Measurements from ENCODE around the gene SLC5A9.

The SLC5A9 gene

GRCh38 chr1:48227165-48228013 lies 4.9 kb downstream of the SLC5A9 start:
- no peak for DNase-seq (ENCODE audit: low read depth)
- H3K9me3 ChIP-seq (ENCODE audit: control insufficient read depth, low read length), result no peaks in the 10 kb centered on the region

GRCh38 chr1:48228156-48228555 lies 5.6 kb downstream of the SLC5A9 start:
- no peak overlapping the region for H3K4me3 ChIP-seq (ENCODE audit: low read length)
- no peak overlapping the region for H3K9ac ChIP-seq (ENCODE audit: low read length)
- no peaks in the 10 kb centered on the region for H3K36me3 ChIP-seq (ENCODE audit: control insufficient read depth, insufficient read depth, low read length, severe bottlenecking)
- no peaks in the 10 kb centered on the region for H3K4me1 ChIP-seq (ENCODE audit: control insufficient read depth, insufficient read depth, low read length)
- no peaks in the 10 kb centered on the region for H3K9me3 ChIP-seq (ENCODE audit: control insufficient read depth, low read length)
- H3K27me3 ChIP-seq (replicated peaks; ENCODE audit: control insufficient read depth, insufficient read depth, low read length), result peaks cover 25% of the 10 kb centered on the region
- no peak for DNase-seq (ENCODE audit: low read depth)

More at GRCh38 chr1:48227165-48228013, 4.9 kb downstream of the SLC5A9 start:
- H3K27me3 ChIP-seq (replicated peaks; ENCODE audit: control insufficient read depth, insufficient read depth, low read length), result peaks cover 25% of the 10 kb centered on the region
- no peak overlapping the region for H3K4me3 ChIP-seq (ENCODE audit: low read length)
- H3K9ac ChIP-seq (ENCODE audit: low read length), result no peak overlapping the region
- H3K36me3 ChIP-seq (ENCODE audit: control insufficient read depth, insufficient read depth, low read length, severe bottlenecking), result no peaks in the 10 kb centered on the region
- no peaks in the 10 kb centered on the region for H3K4me1 ChIP-seq (ENCODE audit: control insufficient read depth, insufficient read depth, low read length)

GRCh38 chr1:48229317-48229716 lies 6.8 kb downstream of the SLC5A9 start:
- no peaks in the 10 kb centered on the region for H3K36me3 ChIP-seq (ENCODE audit: control insufficient read depth, insufficient read depth, low read length, severe bottlenecking)
- no peak overlapping the region for H3K4me3 ChIP-seq (ENCODE audit: low read length)
- H3K27me3 ChIP-seq (replicated peaks; ENCODE audit: control insufficient read depth, insufficient read depth, low read length), result peaks cover 22% of the 10 kb centered on the region
- no peak overlapping the region for H3K9ac ChIP-seq (ENCODE audit: low read length)
- H3K4me1 ChIP-seq (ENCODE audit: control insufficient read depth, insufficient read depth, low read length), result no peaks in the 10 kb centered on the region
- DNase-seq (ENCODE audit: low read depth), result no peak
- no peaks in the 10 kb centered on the region for H3K9me3 ChIP-seq (ENCODE audit: control insufficient read depth, low read length)

GRCh38 chr1:48230236-48230635 lies 7.7 kb downstream of the SLC5A9 start:
- Histone ChIP-seq H3K9me3 (ENCODE audit: control insufficient read depth, low read length) (no peaks in the 10 kb centered on the region), H3K27me3 (replicated peaks; ENCODE audit: control insufficient read depth, insufficient read depth, low read length) (peaks cover 23% of the 10 kb centered on the region), H3K4me1 (ENCODE audit: control insufficient read depth, insufficient read depth, low read length) (no peaks in the 10 kb centered on the region), H3K36me3 (ENCODE audit: control insufficient read depth, insufficient read depth, low read length, severe bottlenecking) (no peaks in the 10 kb centered on the region), H3K9ac (ENCODE audit: low read length) (no peak overlapping the region), H3K4me3 (ENCODE audit: low read length) (no peak overlapping the region)
- no peak for DNase-seq (ENCODE audit: low read depth)

- Histone ChIP-seq H3K4me1 (ENCODE audit: control insufficient read depth, insufficient read depth, low read length) (no peaks in the 10 kb centered on the region), H3K27me3 (replicated peaks; ENCODE audit: control insufficient read depth, insufficient read depth, low read length) (peaks cover 20% of the 10 kb centered on the region), H3K9ac (ENCODE audit: low read length) (no peak overlapping the region), H3K9me3 (ENCODE audit: control insufficient read depth, low read length) (no peaks in the 10 kb centered on the region), H3K36me3 (ENCODE audit: control insufficient read depth, insufficient read depth, low read length, severe bottlenecking) (no peaks in the 10 kb centered on the region), H3K4me3 (ENCODE audit: low read length) (no peak overlapping the region)
- DNase-seq (ENCODE audit: low read depth), result no peak
Measured at GRCh38 chr1:48232722-48233121, 10.2 kb downstream of the SLC5A9 start.

- Histone ChIP-seq H3K27me3 (replicated peaks; ENCODE audit: control insufficient read depth, insufficient read depth, low read length) (peaks cover 27% of the 10 kb centered on the region), H3K4me3 (ENCODE audit: low read length) (no peak overlapping the region), H3K36me3 (ENCODE audit: control insufficient read depth, insufficient read depth, low read length, severe bottlenecking) (no peaks in the 10 kb centered on the region), H3K4me1 (ENCODE audit: control insufficient read depth, insufficient read depth, low read length) (no peaks in the 10 kb centered on the region), H3K9ac (ENCODE audit: low read length) (no peak overlapping the region), H3K9me3 (ENCODE audit: control insufficient read depth, low read length) (no peaks in the 10 kb centered on the region)
- no peak for DNase-seq (ENCODE audit: low read depth)
Measured at GRCh38 chr1:48233666-48234485, 11.4 kb downstream of the SLC5A9 start.

- Histone ChIP-seq H3K4me1 (ENCODE audit: control insufficient read depth, insufficient read depth, low read length) (no peaks in the 10 kb centered on the region), H3K4me3 (ENCODE audit: low read length) (no peak overlapping the region), H3K36me3 (ENCODE audit: control insufficient read depth, insufficient read depth, low read length, severe bottlenecking) (no peaks in the 10 kb centered on the region), H3K27me3 (replicated peaks; ENCODE audit: control insufficient read depth, insufficient read depth, low read length) (peaks cover 27% of the 10 kb centered on the region), H3K9me3 (ENCODE audit: control insufficient read depth, low read length) (no peaks in the 10 kb centered on the region), H3K9ac (ENCODE audit: low read length) (no peak overlapping the region)
- no peak for DNase-seq (ENCODE audit: low read depth)
Measured at GRCh38 chr1:48235652-48236051, 13.1 kb downstream of the SLC5A9 start.

GRCh38 chr1:48236716-48237470 lies 14.4 kb downstream of the SLC5A9 start:
- no peak overlapping the region for H3K4me3 ChIP-seq (ENCODE audit: low read length)
- no peaks in the 10 kb centered on the region for H3K36me3 ChIP-seq (ENCODE audit: control insufficient read depth, insufficient read depth, low read length, severe bottlenecking)
- no peaks in the 10 kb centered on the region for H3K4me1 ChIP-seq (ENCODE audit: control insufficient read depth, insufficient read depth, low read length)
- H3K9ac ChIP-seq (ENCODE audit: low read length), result no peak overlapping the region
- peaks cover 21% of the 10 kb centered on the region for H3K27me3 ChIP-seq (replicated peaks; ENCODE audit: control insufficient read depth, insufficient read depth, low read length)
- peak; percentile 56 for DNase-seq (ENCODE audit: low read depth)
- H3K9me3 ChIP-seq (ENCODE audit: control insufficient read depth, low read length), result no peaks in the 10 kb centered on the region

GRCh38 chr1:48242141-48242736 lies 19.7 kb downstream of the SLC5A9 start:
- DNase-seq (ENCODE audit: low read depth), result no peak
- no peaks in the 10 kb centered on the region for H3K9me3 ChIP-seq (ENCODE audit: control insufficient read depth, low read length)
- H3K9ac ChIP-seq (ENCODE audit: low read length), result no peak overlapping the region
- H3K4me3 ChIP-seq (ENCODE audit: low read length), result no peak overlapping the region
- peaks cover 4% of the 10 kb centered on the region for H3K4me1 ChIP-seq (ENCODE audit: control insufficient read depth, insufficient read depth, low read length)
- no peaks in the 10 kb centered on the region for H3K36me3 ChIP-seq (ENCODE audit: control insufficient read depth, insufficient read depth, low read length, severe bottlenecking)
- peaks cover 15% of the 10 kb centered on the region for H3K27me3 ChIP-seq (replicated peaks; ENCODE audit: control insufficient read depth, insufficient read depth, low read length)

GRCh38 chr1:48245106-48245505 lies 22.6 kb downstream of the SLC5A9 start:
- no peak overlapping the region for H3K9ac ChIP-seq (ENCODE audit: low read length)
- no peaks in the 10 kb centered on the region for H3K36me3 ChIP-seq (ENCODE audit: control insufficient read depth, insufficient read depth, low read length, severe bottlenecking)
- no peaks in the 10 kb centered on the region for H3K9me3 ChIP-seq (ENCODE audit: control insufficient read depth, low read length)
- no peak overlapping the region for H3K4me3 ChIP-seq (ENCODE audit: low read length)
- H3K27me3 ChIP-seq (replicated peaks; ENCODE audit: control insufficient read depth, insufficient read depth, low read length), result peaks cover 2% of the 10 kb centered on the region
- DNase-seq (ENCODE audit: low read depth), result no peak
- peaks cover 4% of the 10 kb centered on the region for H3K4me1 ChIP-seq (ENCODE audit: control insufficient read depth, insufficient read depth, low read length)

All from adipocyte (in vitro differentiated cells).